Neutrophil (primary cell): ENCODE results near the gene FKTN.

ENCODE experiments used
- H3K27ac ChIP-seq: fragments of 200-600 bp; sonication (generic); 2 replicates; pipeline ENCODE4 v1.5.1; 2016; ENCODE audit warnings: mild to moderate bottlenecking, moderate library complexity
- H3K27me3 ChIP-seq: fragments of 200-600 bp; sonication (generic); 2 replicates; pipeline ENCODE4 v1.6.0; 2016; ENCODE audit warnings: mild to moderate bottlenecking
- H3K36me3 ChIP-seq: fragments of 200-600 bp; sonication (generic); 2 replicates; pipeline ENCODE4 v1.5.1; 2017
- H3K4me1 ChIP-seq, 2 experiments: fragments of 200-600 bp in 1 of 2; sonication (generic) in 1 of 2; 1 replicate in 1 of 2; 2 replicates in 1 of 2; pipeline versions ENCODE4 v1.5.1 to v1.6.1; 2013 to 2016; ENCODE audit warnings: low read depth in 1 of 2, low read length in 1 of 2, mild to moderate bottlenecking in 1 of 2, moderate library complexity in 1 of 2; ENCODE audit not compliant: control insufficient read depth in 1 of 2, insufficient read depth in 1 of 2
- H3K4me3 ChIP-seq, 2 experiments: fragments of 200-600 bp in 1 of 2; sonication (generic) in 1 of 2; 1 replicate in 1 of 2; 2 replicates in 1 of 2; pipeline ENCODE4 v1.5.1; 2013 to 2016; ENCODE audit warnings: low read depth in 1 of 2, low read length in 1 of 2, mild to moderate bottlenecking in 1 of 2, moderate library complexity in 1 of 2
- H3K9me3 ChIP-seq: fragments of 200-600 bp; sonication (generic); 2 replicates; pipeline ENCODE4 v1.5.1; 2016
- CTCF ChIP-seq: fragments of 200-600 bp; sonication (generic); IDR thresholded peaks from 2 replicates; pipeline ENCODE4 v1.5.1; 2016; ENCODE audit warnings: antibody characterized with exemption

FKTN gene

GRCh38 chr9:105643795-105644194 is 85.9 kb downstream of the FKTN start:
- no peaks in the 10 kb centered on the region for H3K27me3 ChIP-seq
- H3K4me1 ChIP-seq, result no peaks in the 10 kb centered on the region
- no peak for TF ChIP-seq CTCF
- H3K36me3 ChIP-seq, result no peaks in the 10 kb centered on the region
- no peak overlapping the region for H3K4me3 ChIP-seq
- H3K9me3 ChIP-seq, result no peaks in the 10 kb centered on the region
- H3K27ac ChIP-seq, result no peak overlapping the region

DNA sequence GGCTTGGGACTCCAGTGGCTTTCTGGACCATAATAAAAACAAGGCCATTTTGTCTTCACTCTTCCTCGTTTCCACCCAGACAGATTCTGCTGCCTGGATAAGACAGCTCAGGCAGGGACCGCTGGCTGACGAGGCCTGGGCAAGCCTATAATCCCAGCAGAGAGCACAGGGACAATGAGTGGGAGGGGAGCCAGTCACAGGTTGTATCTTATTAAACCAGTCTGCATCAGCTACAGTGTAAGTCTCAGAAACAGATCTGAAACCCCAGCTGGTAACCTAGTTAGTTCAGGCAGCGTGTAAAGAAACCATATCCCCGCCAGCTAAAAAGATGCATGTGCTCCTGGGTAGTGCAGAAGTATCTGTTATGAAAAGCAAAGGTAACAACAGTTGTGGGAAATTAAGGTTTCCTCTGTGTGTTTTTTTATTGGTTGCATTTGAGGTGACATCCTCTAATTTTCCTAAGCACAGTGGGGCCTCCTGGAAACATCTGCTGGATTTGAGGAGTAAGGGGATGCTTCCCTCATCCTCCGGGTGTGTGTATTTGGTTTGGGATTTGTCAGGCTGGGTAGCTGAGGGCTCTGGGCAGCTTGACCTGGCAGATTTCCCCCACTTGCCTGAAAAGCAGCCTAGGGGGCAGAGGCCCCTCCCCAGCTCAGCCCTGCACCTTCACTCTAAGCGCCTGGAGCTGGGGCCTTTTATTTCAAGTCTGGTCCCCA is 89.1 kb downstream of the FKTN start:
- Histone ChIP-seq H3K4me3 (no peak overlapping the region), H3K36me3 (no peaks in the 10 kb centered on the region), H3K27ac (no peak overlapping the region), H3K9me3 (no peaks in the 10 kb centered on the region), H3K4me1 (no peaks in the 10 kb centered on the region), H3K27me3 (no peaks in the 10 kb centered on the region)
- no peak for TF ChIP-seq CTCF

- Histone ChIP-seq H3K4me1 (no peaks in the 10 kb centered on the region), H3K27ac (no peak overlapping the region), H3K4me3 (no peak overlapping the region), H3K9me3 (no peaks in the 10 kb centered on the region), H3K27me3 (no peaks in the 10 kb centered on the region), H3K36me3 (no peaks in the 10 kb centered on the region)
- TF ChIP-seq CTCF, result no peak
These were observed 89.8 kb downstream of the FKTN start for GRCh38 chr9:105647595-105648349.

DNA sequence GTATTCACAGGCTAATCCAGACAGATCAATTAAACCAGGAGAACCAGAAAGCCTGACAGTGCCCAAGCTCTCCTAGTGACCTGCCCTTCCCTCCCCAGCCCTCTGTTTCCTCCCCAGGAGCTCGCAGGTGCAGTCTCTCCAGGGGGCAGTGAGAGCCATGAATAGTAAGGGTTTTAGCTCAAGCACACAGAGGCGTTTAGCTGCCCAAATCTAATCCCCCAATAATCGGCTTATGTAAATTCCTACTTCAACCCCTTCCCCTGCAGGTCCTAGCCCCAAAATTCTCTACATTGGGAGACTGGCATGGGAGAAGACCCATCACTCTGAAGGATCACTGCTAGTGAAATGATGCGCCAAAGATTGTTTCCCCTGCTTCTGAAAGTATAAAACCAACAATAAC is 93.9 kb downstream of the FKTN start:
- Histone ChIP-seq H3K9me3 (no peaks in the 10 kb centered on the region), H3K4me3 (no peak overlapping the region), H3K27ac (no peak overlapping the region), H3K27me3 (peaks cover 32% of the 10 kb centered on the region), H3K36me3 (no peaks in the 10 kb centered on the region), H3K4me1 (peaks cover 5 to 10% of the 10 kb centered on the region in 2 experiments)
- no peak for TF ChIP-seq CTCF

DNA sequence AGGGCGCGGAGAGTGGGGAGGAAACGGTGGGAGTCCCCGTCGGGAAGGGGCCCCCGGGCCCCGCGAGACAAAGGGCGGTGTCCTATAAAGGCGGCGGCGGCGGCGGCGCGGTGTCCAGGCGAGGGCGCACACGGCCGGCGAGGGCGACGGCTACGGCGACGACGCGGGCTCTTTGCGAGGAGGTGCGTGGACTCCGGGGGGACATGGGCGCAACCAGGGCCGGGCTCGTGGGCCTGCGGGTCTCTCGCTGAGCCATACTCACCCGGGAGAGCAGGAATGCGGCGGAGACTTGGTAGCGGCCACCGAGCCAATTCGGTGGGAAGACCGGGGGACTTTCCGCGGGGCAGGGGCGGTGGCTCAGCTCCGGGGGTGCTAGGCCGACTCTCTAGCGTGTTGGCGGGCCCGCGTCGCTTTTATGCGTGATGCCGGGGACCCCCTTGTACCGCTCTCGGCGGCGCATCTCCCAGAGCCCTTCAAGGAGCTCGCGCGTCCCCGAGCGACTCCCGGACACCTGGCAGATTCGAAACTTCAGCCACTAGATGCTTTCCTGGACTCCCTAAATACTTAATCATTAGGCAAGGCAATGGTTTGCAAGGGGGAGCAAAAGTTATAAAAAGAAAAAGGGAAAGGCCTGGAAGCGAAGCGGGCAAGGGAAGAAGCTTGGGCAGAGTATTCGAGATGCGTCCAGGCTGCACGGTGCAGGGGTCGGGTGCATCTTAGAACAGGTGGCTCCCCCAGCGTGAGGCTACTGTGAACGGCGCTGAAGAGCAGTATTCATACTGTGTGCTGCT is 98.4 kb downstream of the FKTN start:
- no peaks in the 10 kb centered on the region for H3K9me3 ChIP-seq
- H3K36me3 ChIP-seq, result no peaks in the 10 kb centered on the region
- H3K27me3 ChIP-seq, result peaks cover 53% of the 10 kb centered on the region
- peak overlapping the region in 1 of 2 experiments; percentile 50 for H3K4me3 ChIP-seq
- peaks cover 5 to 13% of the 10 kb centered on the region in 2 experiments for H3K4me1 ChIP-seq
- no peak overlapping the region for H3K27ac ChIP-seq
- no peak for TF ChIP-seq CTCF
